ENCODE measurements around the gene RANBP3.

- TF ChIP-seq YY1 (IDR thresholded peaks at IDR 0.05; ENCODE audit: extremely low read depth, insufficient replicate concordance, low read depth, low read length) (no peak), POLR2A (IDR thresholded peaks at IDR 0.05; ENCODE audit: borderline replicate concordance, extremely low read depth, insufficient read depth, insufficient read length) (no peak), CEBPB (IDR thresholded peaks at IDR 0.05; ENCODE audit: low read depth) (no peak), SP1 (IDR thresholded peaks at IDR 0.05; ENCODE audit: low read depth) (no peak), RAD21 (IDR thresholded peaks at IDR 0.05; ENCODE audit: low read depth) (no peak), POLR2AphosphoS5 (IDR thresholded peaks at IDR 0.05; ENCODE audit: low read depth, low read length) (no peak), SRF (IDR thresholded peaks at IDR 0.05; ENCODE audit: low read depth) (no peak), CTCF (IDR thresholded peaks at IDR 0.05 in 2 of 3, conservative IDR thresholded peaks at IDR 0.05 in 1 of 3; ENCODE audit: borderline replicate concordance in 1 of 3, insufficient read depth in 1 of 3, low read depth in 2 of 3, low read length in 2 of 3) (no peak), ZFX (IDR thresholded peaks at IDR 0.05) (no peak), REST (IDR thresholded peaks at IDR 0.05; ENCODE audit: low read depth) (no peak), JUND (IDR thresholded peaks at IDR 0.05) (no peak)
Measured at GRCh38 chr19:5880196-5880595, 97.7 kb downstream of the RANBP3 start.

Measured in HCT116 (cell line).